GM23338 (cell line): Measurements from ENCODE around the gene IFT88. TPM values are rescaled to one million over a fixed set of nuclear protein-coding genes. Genes with fewer than 3 reads are reported as not detected.
A peak's percentile ranks its signal among the peaks of the same experiment; 100 is the strongest.

Experiments
- CREB1 ChIP-seq: fragments of 250-450 bp; sonication (Bioruptor Pico); IDR thresholded peaks from 2 replicates; pipeline ENCODE4 v1.5.0; 2020; ENCODE audit warnings: low read depth, mild to moderate bottlenecking, moderate library complexity
- ETS1 ChIP-seq: IDR thresholded peaks from 2 replicates; pipeline ENCODE4 v1.6.1; 2016; ENCODE audit warnings: antibody characterized with exemption
- EZH2 ChIP-seq: fragments of 200-600 bp; sonication (generic); IDR thresholded peaks from one replicate; pipeline ENCODE4 v1.8.0; 2017; ENCODE audit warnings: antibody characterized with exemption, mild to moderate bottlenecking, low read depth; ENCODE audit not compliant: unreplicated experiment
- POLR2AphosphoS5 ChIP-seq: IDR thresholded peaks from 2 replicates; pipeline ENCODE4 v1.6.1; 2016; ENCODE audit warnings: antibody characterized with exemption, low read depth
- REST ChIP-seq: IDR thresholded peaks from one replicate; pipeline ENCODE4 v1.6.1; 2018; ENCODE audit warnings: antibody characterized with exemption; ENCODE audit not compliant: unreplicated experiment
- polyA plus RNA-seq: library from polyadenylated mRNA; unstranded; fragments of >200 nt; fragmentation: Nextera tagmentation; extraction: Ambion mirVana; gene quantifications from 2 replicates; pipeline ENCODE4 v1.2.1, GENCODE V29; 2016
- small RNA-seq: library from RNA; depleted of rRNA; stranded (forward); fragments of <200 nt; gene quantifications from one replicate; pipeline ENCODE3, GENCODE V24; 2014; ENCODE audit warnings: low replicate concordance
- total RNA-seq: library from RNA; depleted of rRNA; stranded (reverse); fragments of >200 nt; shearing (Covaris generic); gene quantifications from 2 replicates; pipeline ENCODE4 v1.2.3, GENCODE V29; 2014; rRNA removed

Gene IFT88
- total and polyA plus RNA-seq, 2 experiments from 2014 or later = 8.2 to 8.7 TPM

DNA sequence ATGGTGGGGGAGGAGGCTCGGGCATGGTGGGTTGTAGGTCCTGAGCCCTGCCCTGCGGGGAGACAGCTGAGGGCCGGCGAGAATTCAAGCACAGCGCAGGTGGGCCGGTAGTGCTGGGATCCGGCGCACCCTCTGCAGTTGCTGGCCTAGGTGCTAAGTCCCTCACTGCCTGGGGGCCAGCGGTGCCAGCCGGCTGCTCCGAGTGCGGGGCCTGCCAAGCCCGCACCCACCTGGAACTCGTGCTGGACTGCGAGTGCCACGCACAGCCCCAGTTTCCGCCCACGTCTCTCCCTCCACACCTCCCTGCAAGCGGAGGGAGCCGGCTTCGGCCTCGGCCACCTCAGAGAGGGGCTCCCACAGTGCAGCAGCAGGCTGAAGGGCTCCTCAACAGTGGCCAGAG is 173.1 kb downstream of the IFT88 start (continued):
- TF ChIP-seq EZH2 = no peak
- no peak for TF ChIP-seq REST
- no peak for TF ChIP-seq ETS1
- no peak for TF ChIP-seq CREB1
- no peak for TF ChIP-seq POLR2AphosphoS5

Small RNA genes within 50 kb of the gene (small RNA-seq; reads per million reads assigned to genes)
- 1.2 reads per million, percentile 68 among the genes with 10 or more reads in this experiment for gene RNU2-7P

Other genes with a start within 250 kb of the IFT88 start
- 2.6 and 5.0 TPM in 2 replicates for gene CRYL1, start 41.3 kb upstream of the IFT88 start, total RNA-seq
- 2.2 and 3.1 TPM in 2 replicates for gene CRYL1, start 41.3 kb upstream of the IFT88 start, polyA plus RNA-seq
- gene IL17D, start 136.5 kb downstream of the IFT88 start, total RNA-seq = 0.70 and 2.3 TPM in 2 replicates
- gene IL17D, start 136.5 kb downstream of the IFT88 start, polyA plus RNA-seq = 1.6 and 3.3 TPM in 2 replicates
- 2.5 and 3.2 TPM in 2 replicates for gene EEF1AKMT1, start 206.8 kb downstream of the IFT88 start, total RNA-seq
- 7.6 and 8.3 TPM in 2 replicates for gene EEF1AKMT1, start 206.8 kb downstream of the IFT88 start, polyA plus RNA-seq